Right lobe of liver (tissue), 4 donors: ENCODE measurements around the gene CENPX.

Experiments used
- CTCF ChIP-seq, 4 donors: fragments of 200-600 bp in 3 of 4; fragments of 450-650 bp in 1 of 4; IDR thresholded peaks; one replicate each; pipeline versions ENCODE4 v1.5.1 to v1.8.0; 2016 to 2022; ENCODE audit warnings: antibody characterized with exemption in 4 of 4, mild to moderate bottlenecking in 2 of 4
- POLR2A ChIP-seq: fragments of 450-650 bp; IDR thresholded peaks from one replicate; pipeline ENCODE4 v1.6.1; 2017; ENCODE audit warnings: antibody characterized with exemption, mild to moderate bottlenecking
- donor health status: DM: no; HTN: no; CAD: no.
- donor health status: DM: no; HTN: no; CAD: no.
- donor health status: DM: no; HTN: yes; CAD: no.

GRCh38 chr17:81968850-81969812 lies 53.5 kb downstream of the CENPX start:
- TF ChIP-seq POLR2A, result no peak
- TF ChIP-seq CTCF (IDR thresholded peaks at IDR 0.05), result no peak
